Caki2 (cell line): ENCODE data around the gene KIAA1217. TPM values are rescaled to one million over a fixed set of nuclear protein-coding genes. Genes with fewer than 3 reads are reported as not detected.
"Not testable (repeated sequence)": the region's sequence is repeated elsewhere in the genome, so short reads cannot be mapped to it uniquely, and the experiment has no call there.

Experiments
- DNase-seq: peaks from one replicate; pipeline ENCODE4 v3.0.0-alpha.2; 2015; ENCODE audit warnings: low read depth
- in situ Hi-C: cut with HindIII; loops from 2 replicates; pipeline ENCODE4 v1.10.0; 2016; ENCODE audit warnings: low sequenced_read_pairs, low pct_unique_long_range_greater_than_20kb, mixed read lengths
- total RNA-seq: library from RNA; depleted of rRNA; stranded (reverse); fragments of >200 nt; shearing (Covaris generic); gene quantifications from 2 replicates; pipeline ENCODE4 v1.2.3, GENCODE V29; 2014; ENCODE audit warnings: low replicate concordance

The KIAA1217 gene
- total RNA-seq, 1 experiment from 2014 or later: 0.95 TPM

- in situ Hi-C loops: no loop called here
- no peak for DNase-seq
Observed at GRCh38 chr10:24310104-24310503, 101.2 kb downstream of the KIAA1217 start.

GRCh38 chr10:24311888-24312287 is 103.0 kb downstream of the KIAA1217 start:
- in situ Hi-C loops: no loop called here
- DNase-seq: no peak

- no peak for DNase-seq
- in situ Hi-C loops: no loop called here
Observed at GRCh38 chr10:24313283-24313682, 104.3 kb downstream of the KIAA1217 start.

- DNase-seq: no peak
- in situ Hi-C loops: no loop called here
Observed at GRCh38 chr10:24315211-24315610, 106.3 kb downstream of the KIAA1217 start.

GRCh38 chr10:24318517-24318916 is 109.6 kb downstream of the KIAA1217 start:
- no peak for DNase-seq
- in situ Hi-C loops: no loop called here

- in situ Hi-C loops: no loop called here
- no peak for DNase-seq
Observed at GRCh38 chr10:24320373-24320772, 111.4 kb downstream of the KIAA1217 start.

- in situ Hi-C loops: no loop called here
- no peak for DNase-seq
Observed at GRCh38 chr10:24324651-24325050, 115.7 kb downstream of the KIAA1217 start.

- DNase-seq: peak; percentile 34
- in situ Hi-C loops: no loop called here
Observed at GRCh38 chr10:24331457-24331856, 122.5 kb downstream of the KIAA1217 start.

GRCh38 chr10:24333736-24334135 is 124.8 kb downstream of the KIAA1217 start:
- in situ Hi-C loops: no loop called here
- DNase-seq: no peak

- in situ Hi-C loops: no loop called here
- no peak for DNase-seq
Observed at GRCh38 chr10:24334279-24334939, 125.5 kb downstream of the KIAA1217 start.

- in situ Hi-C loops: not testable (repeated sequence)
Observed at GRCh38 chr10:24337723-24338122, 128.8 kb downstream of the KIAA1217 start.

GRCh38 chr10:24339387-24339786 is 130.4 kb downstream of the KIAA1217 start:
- DNase-seq: no peak
- in situ Hi-C loops: no loop called here

More at GRCh38 chr10:24337723-24338122, 128.8 kb downstream of the KIAA1217 start:
- not testable (repeated sequence) for DNase-seq

- in situ Hi-C loops: no loop called here
Observed at GRCh38 chr10:24340446-24340845, 131.5 kb downstream of the KIAA1217 start.

GRCh38 chr10:24340883-24341282 is 131.9 kb downstream of the KIAA1217 start:
- no peak for DNase-seq
- in situ Hi-C loops: no loop called here

More at GRCh38 chr10:24340446-24340845, 131.5 kb downstream of the KIAA1217 start:
- DNase-seq: no peak

GRCh38 chr10:24341371-24341770 is 132.4 kb downstream of the KIAA1217 start:
- DNase-seq: no peak
- in situ Hi-C loops: no loop called here

GRCh38 chr10:24341897-24342296 is 133.0 kb downstream of the KIAA1217 start:
- DNase-seq: no peak
- in situ Hi-C loops: no loop called here

GRCh38 chr10:24343686-24344085 is 134.7 kb downstream of the KIAA1217 start:
- no peak for DNase-seq
- in situ Hi-C loops: no loop called here

- DNase-seq: no peak
- in situ Hi-C loops: no loop called here
Observed at GRCh38 chr10:24344279-24344678, 135.3 kb downstream of the KIAA1217 start.

- in situ Hi-C loops: no loop called here
- no peak for DNase-seq
Observed at GRCh38 chr10:24344695-24345463, 135.9 kb downstream of the KIAA1217 start.
